GM12891 (cell line): ENCODE measurements around the gene LCE2A.

Source experiments
- PAX5 ChIP-seq: IDR thresholded peaks from 2 replicates; pipeline ENCODE4 v1.6.1; 2011; ENCODE audit warnings: low read length, moderate library complexity, mild to moderate bottlenecking; ENCODE audit not compliant: insufficient read depth, severe bottlenecking
- SPI1 ChIP-seq: IDR thresholded peaks from 2 replicates; pipeline ENCODE4 v1.6.1; 2011; ENCODE audit warnings: low read depth, low read length, control low read depth

DNA sequence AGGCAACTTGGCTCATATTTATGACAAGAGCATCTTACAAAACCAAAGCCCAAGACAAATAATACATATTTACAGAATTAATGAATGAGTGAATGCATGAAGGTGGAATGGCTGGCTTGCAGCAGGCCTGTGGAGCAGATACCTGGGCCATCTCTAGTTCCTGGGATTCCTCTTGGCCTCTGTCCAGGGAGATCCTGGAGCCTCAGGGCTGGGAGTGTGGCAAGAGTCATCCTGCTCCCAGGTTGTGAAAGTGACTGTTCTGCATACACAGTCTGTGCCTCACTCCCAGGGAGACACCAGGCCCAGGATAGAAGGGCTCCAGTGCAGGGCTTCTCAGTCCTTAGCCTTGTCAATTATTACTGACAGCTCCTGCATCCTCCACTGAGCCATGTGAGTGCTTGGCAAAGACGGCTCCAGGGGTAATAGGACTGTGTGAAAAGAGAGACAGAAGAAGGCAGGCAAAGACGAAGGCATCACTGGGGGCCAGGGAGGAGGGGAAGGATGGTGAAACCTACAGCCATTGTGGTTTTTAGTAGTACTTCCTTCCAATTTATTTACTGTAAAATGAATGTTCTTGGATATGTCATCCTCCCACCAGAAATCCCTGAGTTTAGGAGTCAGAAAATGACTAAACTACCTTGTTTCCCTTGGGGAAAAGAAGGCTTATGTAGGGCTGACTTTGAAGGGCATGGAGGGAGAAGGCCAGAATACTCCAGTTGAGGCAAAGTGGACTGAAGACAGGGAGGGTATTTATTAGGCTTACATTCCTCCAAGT, 45.4 kb downstream of the LCE2A start:
- no peak for TF ChIP-seq PAX5
- TF ChIP-seq SPI1: no peak
